ENCODE results near the gene BCL11A. TPM values are rescaled to one million over a fixed set of nuclear protein-coding genes. Genes with fewer than 3 reads are reported as not detected.

Gene BCL11A
- total RNA-seq, 1 donor from 2014 or later, result 29.8 TPM

DNA sequence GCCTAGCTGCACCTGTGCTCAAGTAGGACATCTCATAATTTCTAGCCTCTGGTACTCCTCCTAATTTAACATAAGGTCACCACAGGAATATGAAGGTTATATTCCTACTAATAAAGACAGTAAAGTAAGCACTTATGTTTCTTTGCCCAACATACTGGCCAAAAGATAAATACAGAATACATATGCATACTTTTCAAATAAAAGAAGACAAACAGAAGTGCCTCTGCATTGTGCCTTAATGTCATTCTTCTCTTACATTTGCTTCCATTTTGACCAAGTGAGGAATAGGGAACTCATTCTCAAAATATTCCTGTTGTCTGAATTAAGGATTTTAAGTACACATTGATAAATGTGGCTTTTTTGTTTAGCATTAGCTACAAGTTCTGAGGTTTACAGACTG lies 5.6 kb downstream of the BCL11A start:
- H3K4me1 ChIP-seq (ENCODE audit: insufficient read depth, low read length), result no peaks in the 10 kb centered on the region
- H3K4me3 ChIP-seq (ENCODE audit: insufficient read depth, low read depth, low read length), result no peak overlapping the region
- no peaks in the 10 kb centered on the region for H3K27me3 ChIP-seq (ENCODE audit: insufficient read depth, low read length)
- H3K36me3 Mint-ChIP-seq (ENCODE audit: low read depth, unreplicated experiment), result peaks cover 9% of the 10 kb centered on the region
- DNase-seq (ENCODE audit: low read depth) (no peak), FAIRE-seq (no peak)
- H3K36me3 ChIP-seq (ENCODE audit: insufficient read depth, low read length), result peaks cover 8% of the 10 kb centered on the region
- no peak overlapping the region for H3K9ac ChIP-seq (ENCODE audit: low read length)
- peaks cover 62% of the 10 kb centered on the region for H3K79me2 ChIP-seq (ENCODE audit: insufficient read depth, low read length)
- peak overlapping the region; percentile 71 for H3K4me3 Mint-ChIP-seq (ENCODE audit: unreplicated experiment)
- H3K27ac ChIP-seq (ENCODE audit: low read depth, low read length), result no peak overlapping the region
- H3K27ac Mint-ChIP-seq (ENCODE audit: unreplicated experiment), result no peak overlapping the region
- H2AFZ ChIP-seq (ENCODE audit: low read depth, low read length), result no peak overlapping the region
- no peaks in the 10 kb centered on the region for H3K9me3 ChIP-seq (ENCODE audit: insufficient read depth, low read depth, low read length)
- H3K4me1 Mint-ChIP-seq (ENCODE audit: low read depth, unreplicated experiment), result peaks cover 31% of the 10 kb centered on the region
- H4K20me1 ChIP-seq (ENCODE audit: insufficient read depth, low read length), result peaks cover 10% of the 10 kb centered on the region
- no peak for TF ChIP-seq EZH2 (IDR thresholded peaks at IDR 0.05; ENCODE audit: insufficient read depth, low read length)
- TF ChIP-seq, protein P1, sequence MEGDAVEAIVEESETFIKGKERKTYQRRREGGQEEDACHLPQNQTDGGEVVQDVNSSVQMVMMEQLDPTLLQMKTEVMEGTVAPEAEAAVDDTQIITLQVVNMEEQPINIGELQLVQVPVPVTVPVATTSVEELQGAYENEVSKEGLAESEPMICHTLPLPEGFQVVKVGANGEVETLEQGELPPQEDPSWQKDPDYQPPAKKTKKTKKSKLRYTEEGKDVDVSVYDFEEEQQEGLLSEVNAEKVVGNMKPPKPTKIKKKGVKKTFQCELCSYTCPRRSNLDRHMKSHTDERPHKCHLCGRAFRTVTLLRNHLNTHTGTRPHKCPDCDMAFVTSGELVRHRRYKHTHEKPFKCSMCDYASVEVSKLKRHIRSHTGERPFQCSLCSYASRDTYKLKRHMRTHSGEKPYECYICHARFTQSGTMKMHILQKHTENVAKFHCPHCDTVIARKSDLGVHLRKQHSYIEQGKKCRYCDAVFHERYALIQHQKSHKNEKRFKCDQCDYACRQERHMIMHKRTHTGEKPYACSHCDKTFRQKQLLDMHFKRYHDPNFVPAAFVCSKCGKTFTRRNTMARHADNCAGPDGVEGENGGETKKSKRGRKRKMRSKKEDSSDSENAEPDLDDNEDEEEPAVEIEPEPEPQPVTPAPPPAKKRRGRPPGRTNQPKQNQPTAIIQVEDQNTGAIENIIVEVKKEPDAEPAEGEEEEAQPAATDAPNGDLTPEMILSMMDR (IDR thresholded peaks at IDR 0.05; ENCODE audit: insufficient read depth, low read depth, low read length), result no peak
- no peaks in the 10 kb centered on the region for H3K27me3 Mint-ChIP-seq (ENCODE audit: low read depth, unreplicated experiment)
- no peaks in the 10 kb centered on the region for H3K9me3 Mint-ChIP-seq (ENCODE audit: unreplicated experiment)
- no peak overlapping the region for H3K4me2 ChIP-seq (ENCODE audit: low read length)

DNA sequence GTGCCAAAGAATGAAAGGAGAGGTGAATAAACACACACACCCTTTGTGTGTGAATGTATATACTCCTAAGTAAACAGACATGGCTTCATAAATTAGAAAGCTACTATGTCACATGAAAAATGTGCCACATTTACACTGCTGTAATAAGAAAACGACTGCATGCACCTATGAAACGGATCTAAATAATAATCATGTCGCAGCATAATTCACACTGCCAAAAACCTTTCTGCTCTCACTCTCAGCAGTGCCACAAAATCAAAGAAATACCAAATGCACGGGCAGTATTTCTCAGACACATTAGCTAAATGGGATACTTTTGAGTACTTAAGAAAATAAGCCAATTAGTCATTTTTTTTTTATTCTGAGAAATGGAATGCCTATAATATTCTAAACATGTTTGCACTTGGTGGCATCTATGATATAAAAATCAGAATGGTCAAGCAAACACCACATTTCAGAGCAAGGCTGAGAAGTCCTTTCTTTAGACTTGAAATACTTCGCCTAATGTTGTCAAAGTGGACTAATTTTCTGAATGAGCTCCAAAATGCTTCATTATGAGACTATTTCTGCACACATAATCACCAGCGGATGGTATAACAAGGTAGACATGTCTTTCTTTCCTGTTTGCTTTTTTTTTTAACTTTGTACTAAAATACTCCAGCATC lies 6.6 kb downstream of the BCL11A start:
- no peaks in the 10 kb centered on the region for H3K4me1 ChIP-seq (ENCODE audit: insufficient read depth, low read length)
- no peak for DNase-seq (ENCODE audit: low read depth)
- H3K36me3 ChIP-seq (ENCODE audit: insufficient read depth, low read length), result peaks cover 8% of the 10 kb centered on the region
- no peak overlapping the region for H2AFZ ChIP-seq (ENCODE audit: low read depth, low read length)
- H4K20me1 ChIP-seq (ENCODE audit: insufficient read depth, low read length), result peaks cover 10% of the 10 kb centered on the region
- TF ChIP-seq, protein P1 (IDR thresholded peaks at IDR 0.05; ENCODE audit: insufficient read depth, low read depth, low read length), result no peak
- TF ChIP-seq EZH2 (IDR thresholded peaks at IDR 0.05; ENCODE audit: insufficient read depth, low read length), result no peak
- H3K9ac ChIP-seq (ENCODE audit: low read length), result no peak overlapping the region
- no peaks in the 10 kb centered on the region for H3K9me3 Mint-ChIP-seq (ENCODE audit: unreplicated experiment)
- no peak overlapping the region for H3K4me2 ChIP-seq (ENCODE audit: low read length)
- no peak overlapping the region for H3K27ac ChIP-seq (ENCODE audit: low read depth, low read length)
- H3K79me2 ChIP-seq (ENCODE audit: insufficient read depth, low read length), result peaks cover 55% of the 10 kb centered on the region
- H3K27me3 Mint-ChIP-seq (ENCODE audit: low read depth, unreplicated experiment), result no peaks in the 10 kb centered on the region
- no peak overlapping the region for H3K27ac Mint-ChIP-seq (ENCODE audit: unreplicated experiment)
- peaks cover 9% of the 10 kb centered on the region for H3K36me3 Mint-ChIP-seq (ENCODE audit: low read depth, unreplicated experiment)
- peaks cover 31% of the 10 kb centered on the region for H3K4me1 Mint-ChIP-seq (ENCODE audit: low read depth, unreplicated experiment)
- no peaks in the 10 kb centered on the region for H3K9me3 ChIP-seq (ENCODE audit: insufficient read depth, low read depth, low read length)
- no peak overlapping the region for H3K4me3 Mint-ChIP-seq (ENCODE audit: unreplicated experiment)
- no peak overlapping the region for H3K4me3 ChIP-seq (ENCODE audit: insufficient read depth, low read depth, low read length)
- no peaks in the 10 kb centered on the region for H3K27me3 ChIP-seq (ENCODE audit: insufficient read depth, low read length)
- no peak for FAIRE-seq

DNA sequence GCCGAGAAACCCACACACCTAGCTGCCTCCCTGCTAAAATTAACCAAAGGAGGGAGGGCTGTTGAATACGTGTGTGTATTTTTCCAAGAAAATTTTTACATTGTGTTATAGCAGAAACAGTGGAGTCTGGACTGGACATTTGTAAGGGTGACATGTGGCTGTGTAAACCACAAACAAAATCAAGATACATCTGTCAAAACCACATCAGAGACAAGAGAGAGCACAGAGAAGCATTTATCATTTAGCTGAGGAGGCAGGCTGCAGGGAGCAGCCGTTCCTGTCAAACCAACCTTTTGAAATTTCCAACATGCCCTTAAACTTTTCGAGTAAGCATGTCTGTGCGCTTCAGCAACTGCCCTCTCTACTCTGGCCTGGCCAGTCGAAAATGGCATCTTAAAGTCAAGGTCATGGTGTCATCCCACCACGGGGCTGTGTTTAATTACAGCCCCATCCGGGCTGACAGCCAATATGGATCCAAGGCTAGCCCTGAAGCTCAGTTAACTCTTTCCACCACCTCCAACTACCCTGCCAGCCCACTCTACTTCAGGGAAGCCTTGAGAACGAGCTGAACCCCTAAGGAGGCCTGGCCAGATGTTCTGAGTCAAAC lies 8.4 kb downstream of the BCL11A start:
- Mint-ChIP-seq H3K27me3 (ENCODE audit: low read depth, unreplicated experiment) (no peaks in the 10 kb centered on the region), H3K27ac (ENCODE audit: unreplicated experiment) (no peak overlapping the region), H3K36me3 (ENCODE audit: low read depth, unreplicated experiment) (peaks cover 9% of the 10 kb centered on the region), H3K9me3 (ENCODE audit: unreplicated experiment) (no peaks in the 10 kb centered on the region), H3K4me1 (ENCODE audit: low read depth, unreplicated experiment) (peaks cover 32% of the 10 kb centered on the region), H3K4me3 (ENCODE audit: unreplicated experiment) (no peak overlapping the region)
- no peaks in the 10 kb centered on the region for H3K27me3 ChIP-seq (ENCODE audit: insufficient read depth, low read length)
- peaks cover 8% of the 10 kb centered on the region for H3K36me3 ChIP-seq (ENCODE audit: insufficient read depth, low read length)
- no peak overlapping the region for H3K27ac ChIP-seq (ENCODE audit: low read depth, low read length)
- FAIRE-seq (no peak), DNase-seq (ENCODE audit: low read depth) (no peak)
- no peak for TF ChIP-seq EZH2 (IDR thresholded peaks at IDR 0.05; ENCODE audit: insufficient read depth, low read length)
- TF ChIP-seq, protein P1 (IDR thresholded peaks at IDR 0.05; ENCODE audit: insufficient read depth, low read depth, low read length), result no peak
- H2AFZ ChIP-seq (ENCODE audit: low read depth, low read length), result no peak overlapping the region
- peaks cover 10% of the 10 kb centered on the region for H4K20me1 ChIP-seq (ENCODE audit: insufficient read depth, low read length)
- no peak overlapping the region for H3K4me2 ChIP-seq (ENCODE audit: low read length)
- no peak overlapping the region for H3K9ac ChIP-seq (ENCODE audit: low read length)
- peaks cover 46% of the 10 kb centered on the region for H3K79me2 ChIP-seq (ENCODE audit: insufficient read depth, low read length)
- H3K4me1 ChIP-seq (ENCODE audit: insufficient read depth, low read length), result no peaks in the 10 kb centered on the region
- no peaks in the 10 kb centered on the region for H3K9me3 ChIP-seq (ENCODE audit: insufficient read depth, low read depth, low read length)
- H3K4me3 ChIP-seq (ENCODE audit: insufficient read depth, low read depth, low read length), result no peak overlapping the region
